Left ventricle myocardium inferior (tissue), 1 donor: ENCODE results near the gene OR52B2. TPM values are rescaled to one million over a fixed set of nuclear protein-coding genes. Genes with fewer than 3 reads are reported as not detected.

Source experiments
- DNase-seq: peaks from one replicate; pipeline ENCODE4 v3.0.0-alpha.2; 2020
- H3K27ac ChIP-seq: fragments of 200-600 bp; replicated peaks from 2 replicates; pipeline ENCODE4 v1.8.0; 2021
- H3K27me3 ChIP-seq: fragments of 200-600 bp; 2 replicates; pipeline ENCODE4 v1.8.0; 2021; ENCODE audit warnings: low read depth
- H3K36me3 ChIP-seq: fragments of 200-600 bp; 2 replicates; pipeline ENCODE4 v1.8.0; 2021
- H3K4me1 ChIP-seq: fragments of 200-600 bp; 2 replicates; pipeline ENCODE4 v1.8.0; 2021
- H3K4me3 ChIP-seq: fragments of 200-600 bp; 2 replicates; pipeline ENCODE4 v1.8.0; 2021; ENCODE audit warnings: mild to moderate bottlenecking, moderate library complexity
- H3K9me3 ChIP-seq: fragments of 200-600 bp; replicated peaks from 2 replicates; pipeline ENCODE4 v1.8.0; 2021
- intact Hi-C: fragments of 100-400 bp; cut with micrococcal nuclease; formaldehyde crosslinking; loops from one replicate; pipeline ENCODE4 v1.11.0; 2022
- total RNA-seq: library from RNA; stranded (reverse); fragmentation: NEBNext Ultra II Directional; extraction: Animal tissue kit (Norgen Biotek cat#: 25700); gene quantifications from one replicate; pipeline ENCODE4 v1.2.1, GENCODE V29; 2021
- TF ChIP-seq, protein P1 (sequence below): fragments of 200-600 bp; IDR thresholded peaks from 2 replicates; pipeline ENCODE4 v1.8.0; 2021; ENCODE audit warnings: antibody characterized with exemption, mild to moderate bottlenecking, borderline replicate concordance
- donor health status: DM: no; HTN: yes; CAD: no; lungs with severe emphysema.

The OR52B2 gene
- total RNA-seq, 1 donor from 2014 or later: not detected

DNA sequence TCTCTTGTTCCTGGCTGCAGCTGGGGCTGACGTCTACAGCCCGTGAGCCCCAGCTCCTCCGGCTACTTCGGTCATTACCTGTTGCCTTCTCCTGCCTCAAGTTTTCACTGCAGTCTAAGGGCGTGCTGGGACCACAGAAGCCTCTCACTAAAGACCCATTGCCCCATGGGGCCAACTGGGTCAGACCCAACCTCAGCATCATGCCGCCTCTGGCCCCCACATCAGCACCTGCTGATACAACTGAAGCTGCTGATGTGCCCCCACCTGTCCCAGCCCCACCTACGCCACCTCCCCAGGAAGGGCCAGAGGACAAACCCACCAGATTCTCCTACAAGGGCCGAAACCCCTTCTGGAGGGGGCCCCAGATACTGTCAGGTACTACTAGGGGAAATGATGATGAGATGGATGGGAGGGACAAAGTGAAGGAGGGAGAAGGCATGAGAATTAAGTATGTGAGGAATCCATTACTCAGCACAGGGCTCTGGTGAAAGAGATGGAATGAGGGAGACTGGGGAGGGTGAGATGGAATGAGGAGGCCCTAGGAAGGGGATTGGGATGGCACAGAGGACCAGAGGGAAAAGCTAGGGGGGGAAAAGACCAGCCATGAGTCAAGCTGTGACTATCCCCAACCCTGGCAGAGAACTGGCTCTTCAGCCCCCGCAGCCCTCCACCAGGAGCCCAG is 40.3 kb upstream of the OR52B2 start:
- no peaks in the 10 kb centered on the region for H3K9me3 ChIP-seq
- TF ChIP-seq, protein P1, sequence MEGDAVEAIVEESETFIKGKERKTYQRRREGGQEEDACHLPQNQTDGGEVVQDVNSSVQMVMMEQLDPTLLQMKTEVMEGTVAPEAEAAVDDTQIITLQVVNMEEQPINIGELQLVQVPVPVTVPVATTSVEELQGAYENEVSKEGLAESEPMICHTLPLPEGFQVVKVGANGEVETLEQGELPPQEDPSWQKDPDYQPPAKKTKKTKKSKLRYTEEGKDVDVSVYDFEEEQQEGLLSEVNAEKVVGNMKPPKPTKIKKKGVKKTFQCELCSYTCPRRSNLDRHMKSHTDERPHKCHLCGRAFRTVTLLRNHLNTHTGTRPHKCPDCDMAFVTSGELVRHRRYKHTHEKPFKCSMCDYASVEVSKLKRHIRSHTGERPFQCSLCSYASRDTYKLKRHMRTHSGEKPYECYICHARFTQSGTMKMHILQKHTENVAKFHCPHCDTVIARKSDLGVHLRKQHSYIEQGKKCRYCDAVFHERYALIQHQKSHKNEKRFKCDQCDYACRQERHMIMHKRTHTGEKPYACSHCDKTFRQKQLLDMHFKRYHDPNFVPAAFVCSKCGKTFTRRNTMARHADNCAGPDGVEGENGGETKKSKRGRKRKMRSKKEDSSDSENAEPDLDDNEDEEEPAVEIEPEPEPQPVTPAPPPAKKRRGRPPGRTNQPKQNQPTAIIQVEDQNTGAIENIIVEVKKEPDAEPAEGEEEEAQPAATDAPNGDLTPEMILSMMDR: no peak
- H3K4me1 ChIP-seq: peaks cover 7% of the 10 kb centered on the region
- intact Hi-C loops: no loop called here
- no peak overlapping the region for H3K27ac ChIP-seq
- no peak for DNase-seq
- no peaks in the 10 kb centered on the region for H3K27me3 ChIP-seq
- peaks cover 71% of the 10 kb centered on the region for H3K36me3 ChIP-seq
- no peak overlapping the region for H3K4me3 ChIP-seq

DNA sequence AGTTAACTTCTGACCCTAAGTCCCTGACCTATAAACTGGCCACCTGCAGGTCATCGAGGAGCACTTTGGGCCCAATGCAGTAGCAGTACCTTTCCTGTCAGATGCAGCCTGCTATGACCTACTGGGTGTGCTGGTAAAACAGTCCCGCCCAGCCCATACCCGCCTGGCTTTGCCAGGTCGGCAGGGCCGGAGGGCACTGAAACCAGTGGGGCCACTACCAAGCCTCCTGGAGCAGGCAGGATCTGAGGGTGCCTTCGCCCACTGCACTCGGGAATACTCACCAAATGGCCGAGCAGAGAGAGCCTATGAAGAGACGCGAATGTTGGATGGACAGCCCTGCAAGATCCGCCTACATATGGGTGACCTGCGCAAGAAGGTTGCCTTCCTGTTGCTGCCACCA is 39.7 kb upstream of the OR52B2 start:
- Histone ChIP-seq H3K27me3 (no peaks in the 10 kb centered on the region), H3K36me3 (peaks cover 73% of the 10 kb centered on the region), H3K4me3 (no peak overlapping the region), H3K4me1 (peaks cover 7% of the 10 kb centered on the region), H3K27ac (no peak overlapping the region), H3K9me3 (no peaks in the 10 kb centered on the region)
- TF ChIP-seq, protein P1: no peak
- intact Hi-C loops: no loop called here
- DNase-seq: no peak

- TF ChIP-seq, protein P1: no peak
- H3K27ac ChIP-seq: no peak overlapping the region
- peaks cover 7% of the 10 kb centered on the region for H3K4me1 ChIP-seq
- no peaks in the 10 kb centered on the region for H3K9me3 ChIP-seq
- no peak overlapping the region for H3K4me3 ChIP-seq
- intact Hi-C loops: no loop called here
- DNase-seq: no peak
- peaks cover 52% of the 10 kb centered on the region for H3K36me3 ChIP-seq
- no peaks in the 10 kb centered on the region for H3K27me3 ChIP-seq
Observed at GRCh38 chr11:6206456-6207180, 36.5 kb upstream of the OR52B2 start.

- intact Hi-C loops: no loop called here
- Histone ChIP-seq H3K36me3 (peaks cover 40% of the 10 kb centered on the region), H3K4me3 (no peak within 1 kb of the TSS), H3K27me3 (no peaks in the 10 kb centered on the region), H3K9me3 (no peaks in the 10 kb centered on the region), H3K4me1 (peaks cover 7% of the 10 kb centered on the region), H3K27ac (no peak within 1 kb of the TSS)
- TF ChIP-seq, protein P1: no peak
- DNase-seq: no peak
Observed at GRCh38 chr11:6205366-6205765, 35.2 kb upstream of the OR52B2 start, which contains the start of gene C11orf42. TSS of gene C11orf42 (plus strand) at chr11:6205557. CDS start at chr11:6205616, 59 bp downstream.

- H3K27me3 ChIP-seq: no peaks in the 10 kb centered on the region
- no peaks in the 10 kb centered on the region for H3K9me3 ChIP-seq
- peaks cover 33% of the 10 kb centered on the region for H3K36me3 ChIP-seq
- TF ChIP-seq, protein P1: no peak
- H3K4me3 ChIP-seq: no peak overlapping the region
- no peak for DNase-seq
- no peak overlapping the region for H3K27ac ChIP-seq
- H3K4me1 ChIP-seq: peaks cover 7% of the 10 kb centered on the region
- intact Hi-C loops: no loop called here
Observed at GRCh38 chr11:6204706-6205105, 34.6 kb upstream of the OR52B2 start.
